Stimulated activated CD8-positive, alpha-beta memory T cell treated with anti-CD3 and anti-CD28 coated beads, Interleukin-15, amount 100 ng/mL, for 48 hours (primary cell): Measurements from ENCODE around the gene TTC33.
A peak's percentile ranks its signal among the peaks of the same experiment; 100 is the strongest.

Source experiments
- DNase-seq, 2 donors: peaks; one replicate each; pipeline ENCODE4 v3.0.0-alpha.2; 2020; ENCODE audit warnings: low read depth in 2 of 2

The TTC33 gene

DNA sequence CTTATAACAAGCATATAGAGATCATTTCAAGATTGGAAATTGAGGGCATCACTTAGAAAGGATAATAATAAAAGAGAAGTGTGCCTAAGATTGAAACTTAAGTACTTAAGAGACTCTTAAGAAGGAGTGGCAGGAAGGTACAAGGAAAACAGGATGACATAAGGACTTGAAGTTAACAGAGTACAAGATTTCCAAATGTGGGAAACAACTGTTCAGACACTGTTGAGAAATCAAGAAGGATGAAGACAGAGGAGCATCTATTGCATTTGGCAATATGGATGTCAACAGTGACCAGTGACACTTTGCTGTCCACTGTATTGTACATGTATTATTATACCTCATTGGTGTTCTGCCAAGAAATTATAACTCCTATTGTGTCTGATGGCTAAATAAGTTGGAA, 233.8 kb downstream of the TTC33 start:
- no peak for DNase-seq

DNA sequence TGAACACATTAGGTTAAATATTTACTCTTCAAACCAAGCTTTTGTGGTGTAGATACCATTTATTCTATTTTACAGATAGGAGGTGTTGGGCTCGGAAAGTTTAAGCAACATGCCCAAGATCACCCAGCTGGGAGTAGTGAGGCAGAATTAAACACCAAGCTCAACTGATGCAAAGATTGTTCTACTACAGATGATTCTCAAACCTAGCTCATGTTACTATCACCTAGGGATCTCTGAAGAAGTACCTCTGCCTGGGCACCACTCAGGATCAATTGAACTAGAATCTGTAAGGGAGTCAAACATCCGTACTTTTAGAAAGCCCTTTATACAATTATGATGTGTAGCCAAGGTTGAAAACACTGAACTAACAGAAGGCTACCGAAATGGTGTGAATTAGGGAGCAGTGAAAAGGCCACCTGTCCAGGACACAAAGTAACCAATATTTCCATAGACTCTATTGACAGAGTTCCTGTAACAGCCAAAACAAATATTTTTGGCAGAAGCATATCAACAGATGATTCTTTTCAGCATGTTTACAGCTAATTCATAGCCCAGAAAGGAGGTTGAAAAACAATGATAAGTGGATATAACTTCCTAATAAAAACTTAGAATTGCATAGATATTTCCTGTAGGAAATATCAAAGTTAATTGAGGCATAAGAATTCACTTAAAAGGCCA, 234.5 kb downstream of the TTC33 start:
- DNase-seq, result no peak

GRCh38 chr5:40518485-40518917, 237.3 kb downstream of the TTC33 start:
- peak in 1 of 2 donors; percentile 14 for DNase-seq

DNA sequence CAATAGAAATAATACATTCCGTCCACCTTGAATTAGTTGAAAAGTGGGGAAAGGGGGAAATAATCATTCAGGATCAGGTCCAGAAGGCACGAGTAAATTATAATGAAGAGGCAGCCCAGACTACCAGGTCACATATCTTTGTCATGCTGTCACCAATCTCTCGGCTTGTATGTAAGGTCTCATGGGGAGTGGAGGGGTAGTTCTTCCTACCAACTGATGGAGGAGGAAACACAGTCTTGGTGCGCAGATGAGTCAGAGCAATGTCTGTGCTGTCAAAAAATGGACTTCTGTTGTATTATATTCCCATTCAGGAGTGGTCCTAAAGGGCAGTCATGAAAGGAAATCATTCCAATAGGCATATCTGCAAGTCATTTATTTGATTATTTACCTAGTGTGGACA, 240.3 kb downstream of the TTC33 start:
- DNase-seq, result no peak

GRCh38 chr5:40514976-40515375, 240.8 kb downstream of the TTC33 start:
- no peak for DNase-seq

- DNase-seq, result no peak
Observed at GRCh38 chr5:40511801-40512200, 244.0 kb downstream of the TTC33 start.

GRCh38 chr5:40507095-40507494, 248.7 kb downstream of the TTC33 start:
- DNase-seq, result no peak

- DNase-seq, result no peak
Observed at GRCh38 chr5:40505031-40505430, 250.7 kb downstream of the TTC33 start.

GRCh38 chr5:40503439-40503838, 252.3 kb downstream of the TTC33 start:
- peak; percentile 22 to 31 for DNase-seq

DNA sequence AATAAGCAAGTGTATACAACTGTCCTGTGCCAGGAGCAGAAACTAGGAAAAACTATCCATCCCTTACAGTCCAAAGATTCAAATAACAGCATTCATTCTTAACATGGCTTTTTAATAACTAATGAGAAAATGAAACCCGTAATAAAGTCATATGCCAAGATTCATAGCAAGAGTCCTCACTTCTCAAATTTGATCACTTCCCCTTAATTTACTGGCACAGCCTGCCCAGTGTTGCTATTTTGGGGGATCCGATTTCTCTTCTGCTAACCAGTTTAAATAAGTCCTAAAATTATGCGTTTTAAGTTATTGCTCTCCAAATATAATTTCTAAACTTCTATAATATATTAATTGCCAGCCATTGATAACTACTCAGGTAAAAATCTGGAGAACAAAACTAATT, 253.0 kb downstream of the TTC33 start:
- no peak for DNase-seq

DNA sequence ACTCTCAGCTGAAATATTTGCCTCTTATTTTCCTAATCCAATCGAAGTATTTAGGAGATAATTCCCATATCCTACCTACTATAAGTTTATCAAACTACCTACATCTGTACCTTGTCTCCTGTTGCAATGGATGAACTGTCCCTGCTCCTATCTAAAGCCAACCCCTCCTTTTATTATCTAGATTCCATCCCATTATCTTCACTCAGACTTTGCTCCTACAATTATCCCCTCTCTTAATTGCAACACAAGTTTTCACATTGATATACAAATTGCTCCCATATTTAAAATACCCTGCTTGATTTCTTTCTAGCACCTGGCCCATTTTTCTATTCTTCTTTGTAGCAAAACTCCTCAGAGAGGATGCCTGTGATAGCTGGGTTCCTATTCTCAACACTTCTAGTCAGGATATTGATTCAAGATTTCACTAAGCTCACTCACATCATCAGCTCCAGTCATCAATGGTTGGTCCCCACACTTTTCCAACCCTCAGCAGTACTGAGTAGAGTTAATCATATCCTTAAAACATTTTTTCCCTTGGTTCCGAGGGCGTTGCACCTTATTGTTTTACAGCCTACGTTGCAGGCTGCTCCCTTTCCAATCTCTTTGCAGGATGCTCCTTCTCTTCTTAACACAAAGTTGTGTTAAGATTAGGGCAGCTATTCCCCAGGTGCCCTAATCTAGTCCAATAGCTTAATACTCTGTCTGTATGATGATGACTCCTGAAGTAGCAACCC, 253.9 kb downstream of the TTC33 start:
- no peak for DNase-seq

DNA sequence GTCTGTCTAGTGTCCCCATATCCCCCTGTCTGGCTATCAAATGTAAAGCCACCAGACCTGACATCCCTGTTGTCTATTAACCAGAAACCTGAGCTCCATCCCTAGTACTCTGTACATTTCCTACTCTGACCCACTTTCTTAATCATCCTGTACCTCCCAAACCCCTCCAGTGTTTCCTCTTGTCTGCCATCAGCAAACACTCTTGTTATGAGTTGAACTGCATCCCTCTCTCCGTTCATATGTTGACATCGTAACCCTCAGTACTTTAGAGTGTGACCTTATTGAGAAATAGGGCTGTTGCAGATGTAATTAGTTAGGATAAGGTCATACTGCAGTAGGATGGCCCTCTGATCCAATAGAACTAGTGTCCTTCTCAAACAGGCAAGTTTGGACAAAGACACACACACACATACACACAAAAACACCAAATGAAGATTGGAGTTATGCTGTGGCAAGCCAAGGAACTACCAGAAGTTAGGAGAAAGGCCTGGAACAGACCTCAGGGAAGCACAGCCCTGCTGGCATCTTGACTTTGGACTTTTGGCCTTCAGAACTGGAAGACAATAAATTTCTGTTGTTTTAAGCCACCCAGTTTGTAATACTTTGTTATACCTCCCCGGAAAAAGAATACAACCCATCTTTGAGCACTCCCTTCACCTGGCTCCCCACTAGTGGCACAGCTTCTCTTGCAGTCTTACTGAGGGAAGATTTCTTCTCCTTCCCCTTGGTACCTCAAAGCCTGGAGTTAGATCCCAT, 256.1 kb downstream of the TTC33 start:
- no peak for DNase-seq

DNA sequence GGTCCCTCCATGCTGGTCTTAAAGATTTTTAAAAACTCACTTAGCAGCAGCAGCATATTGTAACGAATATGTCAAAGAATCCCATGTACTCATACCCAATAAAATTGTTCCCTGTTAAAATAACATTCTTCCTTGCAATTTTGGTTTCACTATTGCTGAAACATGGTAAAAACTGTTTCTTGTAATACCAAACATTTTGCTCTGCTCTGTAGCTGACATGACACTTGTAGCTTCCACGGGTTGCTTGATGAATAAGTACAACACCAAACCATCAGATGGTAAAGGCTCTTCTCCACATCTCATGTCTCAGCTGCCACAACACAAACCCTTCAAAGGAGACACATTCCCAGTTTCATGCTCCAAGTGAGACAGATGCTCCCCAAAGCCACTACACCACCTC, 256.8 kb downstream of the TTC33 start:
- DNase-seq, result no peak

- no peak for DNase-seq
Observed at GRCh38 chr5:40497573-40497972, 258.2 kb downstream of the TTC33 start.

DNA sequence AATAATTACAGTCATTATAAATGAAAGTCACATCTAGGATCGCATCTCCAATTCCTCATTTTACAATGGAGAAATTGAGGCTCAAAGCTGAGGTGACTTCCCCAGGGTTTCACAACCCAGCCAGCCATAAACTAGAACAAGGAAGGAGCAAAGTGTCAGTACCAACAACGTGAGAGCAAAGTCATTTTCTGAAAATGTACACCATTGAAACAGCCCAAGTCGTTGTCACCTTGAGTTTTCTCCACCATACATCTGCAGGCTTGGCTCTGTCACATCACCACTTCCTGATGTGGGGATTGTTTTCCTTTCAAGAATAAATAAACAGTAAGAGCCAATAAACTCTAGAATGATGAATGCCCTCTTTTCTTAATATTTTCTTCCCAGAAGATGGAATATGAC, 260.5 kb downstream of the TTC33 start:
- no peak for DNase-seq

GRCh38 chr5:40494631-40495236, 261.0 kb downstream of the TTC33 start:
- no peak for DNase-seq

GRCh38 chr5:40492056-40492455, 263.7 kb downstream of the TTC33 start:
- DNase-seq, result no peak

- DNase-seq, result no peak
Observed at GRCh38 chr5:40491644-40492043, 264.1 kb downstream of the TTC33 start.

DNA sequence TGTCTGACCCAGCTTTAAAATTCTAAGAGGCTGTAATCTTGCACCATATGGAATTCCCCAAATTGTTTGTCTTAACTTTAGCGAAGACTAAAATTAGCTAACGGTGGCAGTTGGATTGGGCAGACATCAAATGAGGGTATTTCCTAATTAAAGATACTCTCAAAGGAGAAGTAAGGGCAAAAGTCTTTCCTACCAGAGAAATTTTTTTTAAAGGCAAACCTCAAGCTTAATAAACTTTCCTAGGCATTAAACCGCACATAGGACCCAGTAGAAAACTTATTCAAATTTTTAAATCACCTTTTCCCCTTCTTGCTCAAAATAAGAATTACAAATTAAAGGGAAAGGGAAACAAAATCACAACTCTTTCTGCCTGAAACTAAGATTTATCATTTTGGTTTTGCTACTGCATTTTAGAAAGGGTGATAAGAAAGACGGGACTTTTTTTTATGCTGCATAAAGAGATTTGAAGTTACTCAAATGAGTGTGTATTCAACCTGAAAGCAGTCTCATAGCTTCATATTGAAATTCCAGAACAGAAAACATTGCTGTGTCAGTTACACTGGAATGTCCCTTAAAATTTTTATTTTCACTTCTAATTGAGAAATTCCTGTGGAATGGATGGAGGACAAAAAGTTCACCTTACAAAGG, 265.2 kb downstream of the TTC33 start:
- DNase-seq, result no peak

- no peak for DNase-seq
Observed at GRCh38 chr5:40489421-40489820, 266.3 kb downstream of the TTC33 start.

DNA sequence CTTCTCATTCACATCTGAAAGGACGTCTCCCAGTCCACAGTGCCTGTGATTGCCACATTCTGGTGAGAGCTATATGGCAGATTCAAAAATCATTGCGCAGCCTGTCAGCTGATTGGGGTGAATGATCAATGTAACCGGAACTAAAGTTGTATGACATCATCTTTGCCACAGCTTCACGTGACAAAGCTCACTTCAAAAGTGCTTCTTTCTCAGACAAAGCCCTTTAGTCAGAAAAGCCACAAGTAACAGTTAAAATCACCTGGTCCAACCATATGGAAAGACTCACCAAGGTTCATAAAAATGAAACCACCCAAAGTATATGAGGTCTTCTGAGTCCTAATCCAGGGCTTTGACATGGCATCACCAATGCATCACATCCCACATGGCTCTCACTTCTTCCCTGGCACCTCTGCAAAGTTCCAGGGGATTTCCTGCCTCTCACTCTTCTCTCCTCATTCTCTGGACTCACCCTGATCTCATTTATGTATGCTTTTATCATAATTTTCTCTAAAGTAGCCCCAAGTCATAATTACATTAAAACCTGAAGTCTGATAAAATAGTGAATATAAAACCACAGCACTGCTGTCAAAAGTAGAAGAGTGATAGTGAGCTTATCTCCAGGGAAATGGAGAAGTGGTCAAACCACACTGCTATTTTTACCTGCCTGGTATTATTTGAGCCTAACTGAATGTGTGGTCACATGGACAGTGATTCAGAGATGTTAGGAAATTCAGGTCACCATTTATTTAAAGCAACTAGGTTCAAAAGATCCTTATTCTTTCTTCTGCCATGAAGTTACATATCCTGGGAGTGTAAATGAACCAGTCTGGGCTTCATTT, 269.1 kb downstream of the TTC33 start:
- peak; percentile 36 to 38 for DNase-seq
